K562 (cell line): ENCODE data around the gene VWA3B. TPM values are rescaled to one million over a fixed set of nuclear protein-coding genes. Genes with fewer than 3 reads are reported as not detected.

ENCODE experiments used
- ATAC-seq: fragments of 200-7000 bp; cut with Tn5 transposase; 3 replicates; pipeline ENCODE4 v1.9.1; 2020; ENCODE audit warnings: moderate library complexity
- BruUV-seq: library from RNA; stranded (reverse); fragments of 400-500 nt; replicated peaks from 2 replicates; lab custom pipeline; 2021; lab: Mats Ljungman, UMichigan
- CTCF ChIA-PET: fragments of 300-600 bp; formaldehyde crosslinking; extraction: SDS; loops from one replicate; lab custom pipeline; 2021; ENCODE audit warnings: low intra/inter-chr PET ratio; lab: Yijun Ruan, JAX
- POLR2A ChIA-PET: fragments of 300-600, 350-650 bp; sonication (Branson Sonifier 250); formaldehyde crosslinking; extraction: SDS; loops from one replicate; lab custom pipeline; 2021; ENCODE audit warnings: antibody characterized with exemption, inconsistent platforms; lab: Yijun Ruan, JAX
- DNase-seq, 4 experiments: peaks; one replicate each; pipeline versions ENCODE4 v3.0.0 to v3.0.0-alpha.2; 2011 to 2018; ENCODE audit warnings: low spot score in 3 of 4, mixed read lengths in 3 of 4; ENCODE audit errors: extremely low read depth in 1 of 4
- FAIRE-seq: peaks from 2 replicates; lab custom pipeline; 2011; peaks lifted over from hg19 to GRCh38; lab: Jason Lieb, UNC
- H2AFZ ChIP-seq: 2 replicates; pipeline ENCODE4 v1.6.0; 2011; ENCODE audit warnings: low read depth, low read length, control low read depth, inconsistent platforms
- H3K27ac ChIP-seq: fragments of 200-600 bp; 3 replicates; pipeline ENCODE4 v1.8.0; 2011; ENCODE audit warnings: low read depth, mild to moderate bottlenecking, control low read depth, inconsistent platforms, low read length, moderate library complexity, mixed read lengths; ENCODE audit errors: extremely low read depth
- H3K27me3 ChIP-seq, 2 experiments: fragments of 300-600 bp in 1 of 2; 2 replicates in 1 of 2; 3 replicates in 1 of 2; pipeline versions ENCODE4 v1.6.0 to v1.8.0; 2011; ENCODE audit warnings: inconsistent platforms in 2 of 2, low read length in 2 of 2, mild to moderate bottlenecking in 1 of 2, mixed read lengths in 1 of 2, moderate library complexity in 1 of 2; ENCODE audit not compliant: control insufficient read depth in 2 of 2, insufficient read depth in 2 of 2
- H3K36me3 ChIP-seq: fragments of 300-600 bp; 3 replicates; pipeline ENCODE4 v1.8.0; 2011; ENCODE audit warnings: mild to moderate bottlenecking, low read length, inconsistent platforms; ENCODE audit not compliant: control insufficient read depth, insufficient read depth
- H3K4me1 ChIP-seq, 2 experiments: fragments of 200-600 bp in 1 of 2; replicated peaks in 1 of 2; 2 replicates in 1 of 2; 3 replicates in 1 of 2; pipeline versions ENCODE4 v1.5.1 to v1.8.0; 2011; ENCODE audit warnings: inconsistent platforms in 2 of 2, low read length in 2 of 2, mild to moderate bottlenecking in 1 of 2, mixed read lengths in 1 of 2, moderate library complexity in 1 of 2; ENCODE audit not compliant: control insufficient read depth in 2 of 2, insufficient read depth in 2 of 2
- H3K4me2 ChIP-seq: 2 replicates; pipeline ENCODE4 v1.6.1; 2011; ENCODE audit warnings: low read length, control low read depth, inconsistent platforms, mixed read lengths; ENCODE audit not compliant: insufficient read depth
- H3K4me3 ChIP-seq: fragments of 200-600 bp; sonication (generic), shearing (Covaris generic); 2 replicates; pipeline ENCODE4 v1.5.1; 2016; ENCODE audit warnings: control low read depth, inconsistent platforms
- H3K79me2 ChIP-seq: fragments of 200-600 bp; 3 replicates; pipeline ENCODE4 v1.8.0; 2011; ENCODE audit warnings: low read length, inconsistent platforms; ENCODE audit not compliant: control insufficient read depth, insufficient read depth
- H3K9ac ChIP-seq, 2 experiments: 2 replicates each; pipeline versions ENCODE4 v1.6.0 to v1.6.1; 2011; ENCODE audit warnings: low read depth in 2 of 2, low read length in 2 of 2, control low read depth in 1 of 2, inconsistent platforms in 1 of 2, mild to moderate bottlenecking in 1 of 2, mixed read lengths in 1 of 2; ENCODE audit not compliant: insufficient read depth in 1 of 2
- H3K9me1 ChIP-seq: one replicate; pipeline ENCODE4 v1.6.0; 2011; ENCODE audit warnings: inconsistent platforms, mild to moderate bottlenecking, low read length, moderate library complexity; ENCODE audit not compliant: control insufficient read depth, insufficient read depth
- H3K9me3 ChIP-seq: replicated peaks from 2 replicates; pipeline ENCODE4 v1.5.1; 2011; ENCODE audit warnings: low read depth, low read length, inconsistent platforms; ENCODE audit not compliant: control insufficient read depth, insufficient read depth
- H4K20me1 ChIP-seq: replicated peaks from 2 replicates; pipeline ENCODE4 v1.6.1; 2011; ENCODE audit warnings: low read length, inconsistent platforms, mixed read lengths; ENCODE audit not compliant: control insufficient read depth, insufficient read depth
- BHLHE40 ChIP-seq: IDR thresholded peaks from 2 replicates; pipeline ENCODE4 v1.6.1; 2011; ENCODE audit warnings: low read length, improper control_type of control experiment
- TFAP4 ChIP-seq: sonication (generic); formaldehyde crosslinking; IDR thresholded peaks from 2 replicates; pipeline ENCODE4 v1.8.0; 2022; ENCODE audit warnings: missing genetic modification reagents, mild to moderate bottlenecking, moderate library complexity, borderline replicate concordance
- ZNF197 ChIP-seq: fragments of 200-800 bp; sonication (Bioruptor generic); IDR thresholded peaks from 2 replicates; pipeline ENCODE4 v1.6.1; 2016; ENCODE audit warnings: low read depth, missing genetic modification characterization, missing compliant biosample characterization
- WGBS: fragments of 100-300 bp; shearing (Covaris generic); methylation state at CpG from one replicate; pipeline ENCODE4 v1.1.6; 2016; ENCODE audit warnings: low coverage, mixed read lengths; ENCODE audit not compliant: insufficient coverage; ENCODE audit errors: missing lambda C conversion rate; 5-methylcytosine and 5-hydroxymethylcytosine counted together
- in situ Hi-C: fragments of 300-500 bp; cut with MboI; formaldehyde crosslinking; loops from 4 replicates; pipeline ENCODE4 v1.15.0; 2018; ENCODE audit warnings: inconsistent platforms, mixed read lengths
- intact Hi-C: fragments of 100-400 bp; cut with micrococcal nuclease; formaldehyde crosslinking; loops from 2 replicates; pipeline ENCODE4 v1.14.2; 2022
- polyA plus RNA-seq, 8 experiments: library from polyadenylated mRNA; depleted of rRNA in 4 of 8; stranded (reverse) in 5 of 8; unstranded in 3 of 8; fragments of >200 nt; fragmentation: Nextera tagmentation in 2 of 8; fragmentation: Illumina TruSeq in 1 of 8; extraction: Ambion mirVana in 2 of 8; extraction: Trizol in 1 of 8; gene quantifications; 2 replicates each; pipeline versions ENCODE4 v1.2.1 to v1.2.3, GENCODE V29; 2011 to 2014; ENCODE audit warnings: inconsistent platforms in 1 of 8, missing spikeins in 1 of 8
- total RNA-seq, 7 experiments: library from RNA; depleted of rRNA in 6 of 7; stranded (reverse); fragments of >200 nt in 6 of 7; fragmentation: Illumina TruSeq in 2 of 7; extraction: Trizol in 2 of 7; gene quantifications; 2 replicates each; pipeline versions ENCODE4 v1.2.1 to v1.2.3, GENCODE V29; 2011 to 2021; ENCODE audit warnings: low replicate concordance in 1 of 7
- TF ChIP-seq, protein P1 (sequence below): fragments of 450-650 bp; formaldehyde crosslinking; IDR thresholded peaks from 2 replicates; pipeline ENCODE4 v1.4.0; 2022; ENCODE audit warnings: missing genetic modification characterization

Gene VWA3B
- total and polyA plus RNA-seq, 9 of the 15 experiments (the other 6 are each of a cell fraction or from before 2014, with no cell fraction given) = not detected

DNA sequence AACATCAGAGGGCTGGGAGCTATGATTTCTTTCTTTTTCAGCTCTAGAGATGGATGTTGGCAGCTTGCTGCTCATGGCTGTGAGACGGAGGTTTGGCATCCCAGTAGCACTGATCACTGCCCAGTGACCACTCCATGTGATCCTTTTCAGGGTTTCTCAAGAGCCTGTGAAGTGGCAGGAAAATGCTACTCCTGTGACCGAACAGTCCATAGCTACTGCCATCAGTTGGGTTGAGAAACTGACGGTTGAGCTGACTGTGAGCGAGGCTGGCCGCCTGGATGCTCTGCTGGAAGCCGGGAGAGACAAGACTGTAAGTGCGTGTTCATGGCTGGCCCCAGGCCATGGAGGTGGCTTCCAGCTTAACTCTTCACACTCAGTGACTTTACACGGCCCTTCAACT, 34.2 kb downstream of the VWA3B start:
- ChIA-PET POLR2A (interaction anchor here (0.7 kb wide), 1 partner anchor 12 kb away, joined by 3 read pairs; no protein-coding TSS in a partner anchor), CTCF (no interaction called here)
- no peaks in the 10 kb centered on the region for H3K79me2 ChIP-seq
- H2AFZ ChIP-seq = no peak overlapping the region
- no peaks in the 10 kb centered on the region for H3K9me3 ChIP-seq
- no peak for ATAC-seq
- H3K4me3 ChIP-seq = no peak overlapping the region
- no peak for DNase-seq
- 1% methylated on average over 7 of the region's 8 CpGs for WGBS
- no peaks in the 10 kb centered on the region for H3K9me1 ChIP-seq
- H3K36me3 ChIP-seq = no peaks in the 10 kb centered on the region
- TF ChIP-seq, protein P1, sequence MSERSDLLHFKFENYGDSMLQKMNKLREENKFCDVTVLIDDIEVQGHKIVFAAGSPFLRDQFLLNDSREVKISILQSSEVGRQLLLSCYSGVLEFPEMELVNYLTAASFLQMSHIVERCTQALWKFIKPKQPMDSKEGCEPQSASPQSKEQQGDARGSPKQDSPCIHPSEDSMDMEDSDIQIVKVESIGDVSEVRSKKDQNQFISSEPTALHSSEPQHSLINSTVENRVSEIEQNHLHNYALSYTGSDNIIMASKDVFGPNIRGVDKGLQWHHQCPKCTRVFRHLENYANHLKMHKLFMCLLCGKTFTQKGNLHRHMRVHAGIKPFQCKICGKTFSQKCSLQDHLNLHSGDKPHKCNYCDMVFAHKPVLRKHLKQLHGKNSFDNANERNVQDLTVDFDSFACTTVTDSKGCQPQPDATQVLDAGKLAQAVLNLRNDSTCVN = no peak
- no peak for TF ChIP-seq ZNF197
- no peak for TF ChIP-seq TFAP4 (CRISPR knock-in tag)
- no peak for TF ChIP-seq BHLHE40
- no peak overlapping the region for H3K4me2 ChIP-seq
- FAIRE-seq = no peak
- BruUV-seq = no TSS peak
- H3K4me1 ChIP-seq = no peaks in the 10 kb centered on the region
- intact Hi-C loops (no loop called here), in situ Hi-C loops (no loop called here)
- H3K27ac ChIP-seq = no peak overlapping the region
- no peak overlapping the region for H3K9ac ChIP-seq
- H4K20me1 ChIP-seq = no peaks in the 10 kb centered on the region
- H3K27me3 ChIP-seq = peaks cover 29 to 52% of the 10 kb centered on the region in 2 experiments; a peak in 4 of 5 replicates
